Cardiac muscle cell (in vitro differentiated cells and primary cell): ENCODE data around the gene METTL4. TPM values are rescaled to one million over a fixed set of nuclear protein-coding genes. Genes with fewer than 3 reads are reported as not detected.
"Not testable (repeated sequence)": the region's sequence is repeated elsewhere in the genome, so short reads cannot be mapped to it uniquely, and the experiment has no call there.

ENCODE experiments used
- DNase-seq, 2 donors: peaks; one replicate each; pipeline versions ENCODE4 v3.0.0 to v3.0.0-alpha.2; 2010 to 2017; ENCODE audit warnings: low read depth in 1 of 2, low spot score in 1 of 2
- H3K27ac ChIP-seq: fragments of 200-600 bp; sonication (generic); 2 replicates; pipeline ENCODE4 v1.5.1; 2016
- H3K27me3 ChIP-seq: fragments of 200-600 bp; sonication (generic); 2 replicates; pipeline ENCODE4 v1.6.0; 2016; ENCODE audit warnings: control low read depth
- H3K36me3 ChIP-seq: fragments of 200-600 bp; sonication (generic); 2 replicates; pipeline ENCODE4 v1.5.1; 2016; ENCODE audit warnings: control low read depth
- H3K4me1 ChIP-seq: fragments of 200-600 bp; sonication (generic); 2 replicates; pipeline ENCODE4 v1.8.1; 2017; ENCODE audit warnings: low read depth, mild to moderate bottlenecking, mixed run types
- H3K4me3 ChIP-seq: fragments of 200-600 bp; sonication (generic); 2 replicates; pipeline ENCODE4 v1.5.1; 2016; ENCODE audit warnings: mild to moderate bottlenecking
- H3K9me3 ChIP-seq: fragments of 200-600 bp; sonication (generic); 2 replicates; pipeline ENCODE4 v1.5.1; 2017; ENCODE audit warnings: low read depth, mild to moderate bottlenecking, control low read depth
- CTCF ChIP-seq: IDR thresholded peaks from 2 replicates; pipeline ENCODE4 v1.5.1; 2012; ENCODE audit warnings: low read depth, mild to moderate bottlenecking, low read length
- polyA plus RNA-seq: library from polyadenylated mRNA; unstranded; fragments of >200 nt; fragmentation: Nextera tagmentation; extraction: Ambion mirVana; gene quantifications from 2 replicates; pipeline ENCODE4 v1.2.1, GENCODE V29; 2016
- total RNA-seq: library from RNA; depleted of rRNA; stranded (reverse); fragments of >200 nt; gene quantifications from 2 replicates; pipeline ENCODE4 v1.2.3, GENCODE V29; 2016

Gene METTL4
- total and polyA plus RNA-seq, 2 experiments from 2014 or later, result 5.6 to 7.5 TPM

GRCh38 chr18:2549462-2549861 is 21.8 kb downstream of the METTL4 start:
- H3K36me3 ChIP-seq, result no peaks in the 10 kb centered on the region
- no peaks in the 10 kb centered on the region for H3K27me3 ChIP-seq
- no peak for TF ChIP-seq CTCF
- no peak overlapping the region for H3K4me3 ChIP-seq
- DNase-seq, result no peak
- no peaks in the 10 kb centered on the region for H3K9me3 ChIP-seq
- no peak overlapping the region for H3K27ac ChIP-seq
- no peaks in the 10 kb centered on the region for H3K4me1 ChIP-seq

GRCh38 chr18:2547477-2548087 is 23.7 kb downstream of the METTL4 start:
- Histone ChIP-seq H3K9me3 (no peaks in the 10 kb centered on the region), H3K4me1 (no peaks in the 10 kb centered on the region), H3K27ac (no peak overlapping the region), H3K4me3 (no peak overlapping the region), H3K27me3 (no peaks in the 10 kb centered on the region), H3K36me3 (no peaks in the 10 kb centered on the region)
- TF ChIP-seq CTCF, result peak; percentile 34
- peak; percentile 63 to 80 for DNase-seq

GRCh38 chr18:2545155-2545554 is 26.1 kb downstream of the METTL4 start:
- DNase-seq, result no peak
- Histone ChIP-seq H3K36me3 (no peaks in the 10 kb centered on the region), H3K9me3 (no peaks in the 10 kb centered on the region)

GRCh38 chr18:2541925-2542563 is 29.3 kb downstream of the METTL4 start:
- DNase-seq, result peak; percentile 29 to 66
- peak; percentile 59 for TF ChIP-seq CTCF
- not testable (repeated sequence) for H3K9me3 ChIP-seq, H3K4me3 ChIP-seq, H3K27ac ChIP-seq, H3K27me3 ChIP-seq, H3K4me1 ChIP-seq, H3K36me3 ChIP-seq

More at GRCh38 chr18:2545155-2545554, 26.1 kb downstream of the METTL4 start:
- Histone ChIP-seq H3K4me1 (no peaks in the 10 kb centered on the region), H3K27me3 (no peaks in the 10 kb centered on the region), H3K27ac (no peak overlapping the region), H3K4me3 (no peak overlapping the region)
- no peak for TF ChIP-seq CTCF

- no peak for TF ChIP-seq CTCF
- Histone ChIP-seq H3K27ac (no peak overlapping the region), H3K36me3 (no peaks in the 10 kb centered on the region), H3K27me3 (no peaks in the 10 kb centered on the region), H3K9me3 (no peaks in the 10 kb centered on the region), H3K4me3 (no peak overlapping the region), H3K4me1 (no peaks in the 10 kb centered on the region)
- no peak for DNase-seq
These were observed 30.7 kb downstream of the METTL4 start for GRCh38 chr18:2540575-2540974.
